Measurements from ENCODE around the gene MDFIC. TPM values are rescaled to one million over a fixed set of nuclear protein-coding genes. Genes with fewer than 3 reads are reported as not detected.

MDFIC gene
- total and polyA plus RNA-seq, 2 of the 4 experiments (the other 2 are of a cell fraction) = 16.9 to 35.0 TPM

DNA sequence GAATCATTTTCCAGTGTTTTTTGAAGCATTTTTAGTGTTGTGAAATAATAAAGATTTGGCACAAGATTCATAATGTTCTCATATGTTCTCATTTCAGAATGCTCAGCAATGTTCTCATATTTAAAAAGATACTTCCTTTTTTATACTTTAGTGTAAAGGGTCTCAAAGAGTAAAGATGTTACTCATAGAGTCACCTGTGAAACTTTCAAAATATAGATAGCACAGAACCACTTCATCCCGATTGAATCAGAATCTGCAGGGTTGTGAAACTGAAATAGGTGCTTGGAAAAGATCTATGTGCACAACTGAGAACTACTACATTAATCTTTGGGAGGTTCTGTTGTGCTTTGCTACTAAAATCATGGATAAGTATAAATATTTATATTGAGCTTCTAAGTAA, 144.7 kb downstream of the MDFIC start:
- Histone ChIP-seq H2AFZ (replicated peaks; ENCODE audit: low read length, poor library complexity) (no peak overlapping the region), H3K9me3 (ENCODE audit: control insufficient read depth, insufficient read depth, low read length) (no peaks in the 10 kb centered on the region), H2BK15ac (ENCODE audit: low read depth, low read length) (no peak overlapping the region), H2AK5ac (ENCODE audit: low read depth, low read length) (no peak overlapping the region), H3K36me3 (ENCODE audit: control insufficient read depth, insufficient read depth, low read length) (no peaks in the 10 kb centered on the region), H3K23ac (ENCODE audit: low read depth, low read length) (no peak overlapping the region), H3K79me1 (ENCODE audit: low read depth in 1 of 2, low read length in 2 of 2) (no peaks in the 10 kb centered on the region), H3K4me3 (ENCODE audit: insufficient read depth, low read depth, low read length) (no peak overlapping the region), H2BK120ac (ENCODE audit: low read depth, low read length) (no peak overlapping the region), H2BK5ac (ENCODE audit: low read depth, low read length, poor library complexity, severe bottlenecking) (no peak overlapping the region), H3K4me2 (ENCODE audit: low read depth, low read length) (no peak overlapping the region), H4K5ac (ENCODE audit: low read depth, low read length) (no peak overlapping the region), H3K14ac (replicated peaks; ENCODE audit: low read depth, low read length) (no peak overlapping the region), H4K20me1 (ENCODE audit: insufficient read depth, low read length) (no peaks in the 10 kb centered on the region), H4K8ac (ENCODE audit: low read depth in 2 of 2, low read length in 2 of 2) (no peak overlapping the region), H2BK20ac (ENCODE audit: low read depth, low read length) (no peak overlapping the region), H3K27me3 (ENCODE audit: control insufficient read depth, insufficient read depth, low read length) (no peaks in the 10 kb centered on the region), H3K18ac (ENCODE audit: low read depth, low read length) (no peak overlapping the region), H3K9ac (ENCODE audit: low read depth, low read length) (no peak overlapping the region), H3K56ac (ENCODE audit: extremely low read depth, insufficient read depth, low read length) (no peak overlapping the region; the same call in 1 of the 2 replicates), H4K91ac (ENCODE audit: insufficient read depth, low read depth, low read length) (no peak overlapping the region), H3K4me1 (ENCODE audit: control insufficient read depth, insufficient read depth, low read length) (no peaks in the 10 kb centered on the region), H3K9me1 (ENCODE audit: insufficient read depth, low read length) (no peaks in the 10 kb centered on the region), H2AK9ac (replicated peaks; ENCODE audit: low read depth, low read length, poor library complexity) (no peak overlapping the region), H3K27ac (ENCODE audit: insufficient read depth, low read length) (no peak overlapping the region), H3K4ac (ENCODE audit: low read depth, low read length) (no peak overlapping the region)
- in situ Hi-C loops (cut with MboI; ENCODE audit: low sequenced_read_pairs) = no loop called here
- intact Hi-C loops (cut with micrococcal nuclease) = no loop called here
- no TSS peak for BruUV-seq (replicated peaks)
- WGBS, 2 experiments (ENCODE audit: extremely low coverage in 2 of 2, insufficient read length in 1 of 2) = no CpG with 5 or more reads among the region's 1 CpG
- TF ChIP-seq RCOR1 (IDR thresholded peaks at IDR 0.05; ENCODE audit: insufficient replicate concordance, low read length) (no peak), CEBPB (IDR thresholded peaks at IDR 0.05; ENCODE audit: low read depth, low read length) (peak; percentile 27; the same call in 1 of the 2 replicates)
- no peak for DNase-seq
- ChIA-PET POLR2A (ENCODE audit: unreplicated experiment) (no interaction called here), CTCF (no interaction called here)
- dilution Hi-C loops (cut with HindIII; ENCODE audit: low sequenced_read_pairs, unreplicated experiment) = no loop called here
- no peak for ATAC-seq (ENCODE audit: low read depth)

Measured in IMR-90 (cell line).